AG10803 (cell line): Measurements from ENCODE around the gene MS4A8.
"Not testable (repeated sequence)": the region's sequence is repeated elsewhere in the genome, so short reads cannot be mapped to it uniquely, and the experiment has no call there.

ENCODE experiments used
- DNase-seq: peaks from one replicate; pipeline ENCODE4 v3.0.0; 2010; ENCODE audit warnings: low read depth
- H3K4me3 ChIP-seq: 2 replicates; pipeline ENCODE4 v1.5.1; 2011; ENCODE audit warnings: mild to moderate bottlenecking, low read length, control low read depth
- TF ChIP-seq, protein P1 (sequence below): conservative IDR thresholded peaks from 2 replicates; pipeline ENCODE4 v1.5.1; 2011; ENCODE audit warnings: mild to moderate bottlenecking, low read length, control low read depth, inconsistent platforms

MS4A8 gene

DNA sequence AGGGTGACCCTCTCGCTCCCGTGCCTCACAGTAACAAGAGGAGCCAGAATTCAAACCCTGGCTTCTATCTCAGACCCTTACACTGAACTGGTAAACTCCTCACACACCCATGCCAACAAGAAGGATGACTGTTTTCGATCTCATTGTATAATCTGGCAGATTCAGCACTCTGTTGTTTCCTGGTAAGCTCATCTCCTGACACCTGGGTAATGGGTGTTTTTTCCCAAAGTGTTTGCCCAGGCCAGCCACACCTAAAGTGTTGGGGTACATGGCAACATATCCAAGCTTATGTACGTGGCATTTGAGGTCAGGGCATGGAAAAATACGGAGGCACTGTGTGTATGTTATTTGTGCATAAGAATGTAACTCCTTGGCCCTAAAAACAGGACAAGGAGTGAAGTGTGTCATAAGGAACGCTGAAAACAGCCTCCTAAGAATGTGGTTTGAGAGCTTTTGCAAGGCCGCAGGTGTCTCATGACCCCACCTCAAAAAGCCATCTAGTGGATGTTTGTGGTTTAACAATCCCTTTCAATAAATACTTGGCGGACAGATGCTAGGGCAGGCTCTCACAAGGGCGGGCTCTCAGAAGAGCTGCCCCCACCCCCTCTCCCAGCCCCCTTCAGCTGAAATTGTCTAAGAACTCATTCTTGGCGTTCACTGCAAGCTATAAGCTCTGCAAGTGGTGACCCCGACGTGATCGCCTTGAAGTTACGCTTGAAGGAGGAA is 57.1 kb downstream of the MS4A8 start, which contains the start of gene MS4A15:
Gene MS4A15 (plus strand): TSS at position 561 of the 726 bp plus-strand sequence. CDS start 6,867 bp downstream, outside the sequence.
- TF ChIP-seq, protein P1, sequence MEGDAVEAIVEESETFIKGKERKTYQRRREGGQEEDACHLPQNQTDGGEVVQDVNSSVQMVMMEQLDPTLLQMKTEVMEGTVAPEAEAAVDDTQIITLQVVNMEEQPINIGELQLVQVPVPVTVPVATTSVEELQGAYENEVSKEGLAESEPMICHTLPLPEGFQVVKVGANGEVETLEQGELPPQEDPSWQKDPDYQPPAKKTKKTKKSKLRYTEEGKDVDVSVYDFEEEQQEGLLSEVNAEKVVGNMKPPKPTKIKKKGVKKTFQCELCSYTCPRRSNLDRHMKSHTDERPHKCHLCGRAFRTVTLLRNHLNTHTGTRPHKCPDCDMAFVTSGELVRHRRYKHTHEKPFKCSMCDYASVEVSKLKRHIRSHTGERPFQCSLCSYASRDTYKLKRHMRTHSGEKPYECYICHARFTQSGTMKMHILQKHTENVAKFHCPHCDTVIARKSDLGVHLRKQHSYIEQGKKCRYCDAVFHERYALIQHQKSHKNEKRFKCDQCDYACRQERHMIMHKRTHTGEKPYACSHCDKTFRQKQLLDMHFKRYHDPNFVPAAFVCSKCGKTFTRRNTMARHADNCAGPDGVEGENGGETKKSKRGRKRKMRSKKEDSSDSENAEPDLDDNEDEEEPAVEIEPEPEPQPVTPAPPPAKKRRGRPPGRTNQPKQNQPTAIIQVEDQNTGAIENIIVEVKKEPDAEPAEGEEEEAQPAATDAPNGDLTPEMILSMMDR = peak; percentile 10; the same call in 1 of the 2 replicates
- DNase-seq = peak; percentile 3
- no peak within 1 kb of the TSS for H3K4me3 ChIP-seq

DNA sequence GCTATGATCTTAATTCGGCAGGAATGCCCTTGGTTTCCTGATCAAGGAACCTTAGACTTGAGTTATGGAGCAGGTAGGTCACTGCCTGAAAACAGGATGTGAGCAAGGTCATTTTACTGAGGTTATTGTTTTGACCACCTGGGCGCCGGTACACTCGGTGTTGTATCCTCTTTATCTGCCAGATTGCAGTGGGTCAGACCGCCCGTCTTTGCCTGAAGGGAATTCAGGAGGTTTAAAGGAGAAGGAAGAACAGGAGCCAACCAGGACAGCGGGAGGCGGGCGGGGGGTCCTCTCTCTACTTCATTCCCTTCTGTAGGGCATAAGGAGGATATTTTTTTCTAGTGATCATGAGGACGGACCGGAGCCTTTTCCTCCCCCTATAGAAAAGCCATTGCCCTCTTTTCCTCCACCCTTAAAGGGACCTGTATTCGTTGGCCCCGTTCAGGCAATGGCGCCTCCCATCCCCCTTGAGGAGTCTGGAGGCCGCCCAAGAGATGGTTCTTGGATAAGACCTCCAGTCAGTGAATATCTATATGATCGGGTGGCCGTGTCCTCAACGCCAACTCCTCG is 57.9 kb downstream of the MS4A8 start:
- H3K4me3 ChIP-seq = no peak overlapping the region
- TF ChIP-seq, protein P1 = no peak
- no peak for DNase-seq

DNA sequence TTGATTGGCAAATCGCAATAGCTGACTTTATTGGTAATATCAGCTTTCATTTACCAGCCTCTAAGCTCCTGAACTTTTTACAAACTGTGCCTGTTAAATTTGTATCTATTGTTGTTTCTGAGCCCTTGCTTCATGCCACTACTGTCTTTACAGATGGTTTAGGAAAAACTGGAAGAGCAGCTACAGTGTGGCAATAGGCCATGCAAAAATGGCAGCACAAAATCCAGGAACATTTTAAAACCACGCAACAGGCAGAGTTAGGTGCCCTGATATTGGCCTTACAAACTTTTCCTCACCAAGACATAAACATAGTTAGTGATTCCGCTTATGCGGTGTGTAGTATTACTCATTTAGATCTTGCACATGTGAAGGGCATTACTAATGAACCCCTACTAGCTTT is 59.3 kb downstream of the MS4A8 start:
- not testable (repeated sequence) for H3K4me3 ChIP-seq, DNase-seq

DNA sequence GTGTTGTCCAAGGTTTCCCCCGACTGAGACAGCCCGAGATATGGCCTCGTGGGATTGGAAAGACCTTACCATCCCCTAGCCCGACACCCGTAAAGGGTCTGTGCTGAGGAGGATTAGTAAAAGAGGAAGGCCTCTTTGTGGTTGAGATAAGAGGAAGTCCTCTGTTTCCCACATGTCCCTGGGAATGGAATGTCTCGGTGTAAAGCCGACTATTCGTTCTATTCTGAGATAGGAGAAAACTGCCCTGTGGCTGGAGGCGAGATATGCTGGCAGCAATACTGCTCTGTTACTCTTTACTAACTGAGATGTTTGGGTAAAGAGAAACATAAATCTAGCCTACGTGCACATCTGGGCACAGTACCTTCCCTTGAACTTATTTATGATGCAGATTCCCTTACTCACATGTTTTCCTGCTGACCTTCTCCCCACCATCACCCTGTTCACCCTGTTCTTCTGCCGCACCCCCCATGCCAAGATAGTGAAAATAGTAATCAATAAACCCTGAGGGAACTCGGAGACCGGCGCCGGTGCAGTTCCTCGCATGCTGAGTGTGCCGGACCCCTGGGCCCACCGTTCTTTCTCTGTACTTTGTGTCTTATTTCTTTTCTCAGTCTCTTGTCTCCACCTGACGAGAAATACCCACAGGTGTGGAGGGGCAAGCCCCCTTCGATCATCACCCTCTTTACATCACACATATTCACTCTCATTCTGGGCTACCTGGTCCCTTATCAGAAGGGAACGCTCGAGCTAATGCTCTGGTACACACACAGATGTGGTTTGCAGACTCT is 60.2 kb downstream of the MS4A8 start:
- not testable (repeated sequence) for H3K4me3 ChIP-seq, DNase-seq

DNA sequence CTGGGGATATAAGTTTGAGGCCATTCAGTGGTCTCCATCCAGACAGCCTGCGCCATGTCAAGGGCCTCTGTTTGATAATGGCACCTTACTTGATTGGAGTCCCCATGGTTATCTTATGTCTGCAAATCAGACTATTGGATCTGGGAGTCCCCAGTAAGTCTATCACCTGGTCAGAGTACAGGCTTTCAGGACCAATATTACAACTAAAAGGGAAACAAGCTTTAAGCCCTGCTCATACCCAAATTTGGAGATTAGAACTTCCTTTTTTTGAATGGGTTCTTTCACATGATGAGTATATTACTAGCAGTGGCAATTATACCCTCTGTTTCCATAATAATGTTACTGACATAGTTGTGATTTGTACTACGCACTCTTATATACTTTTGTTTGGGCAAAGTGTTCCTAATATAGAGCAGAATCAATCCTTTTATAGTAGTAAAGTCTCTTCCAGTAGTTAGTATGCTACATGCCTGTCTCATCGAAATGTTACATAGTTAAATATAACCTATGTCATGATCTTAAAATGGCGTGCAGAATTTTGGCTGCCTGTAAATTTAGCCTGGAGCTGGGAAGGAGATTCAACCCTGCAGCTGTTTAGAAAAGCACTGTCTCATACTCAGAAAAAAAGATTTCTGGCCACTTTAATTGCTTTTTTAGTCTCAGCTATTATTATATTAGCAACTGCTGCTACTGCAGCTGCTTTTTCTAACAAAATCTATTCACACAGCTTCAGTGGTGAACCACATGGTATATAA is 62.2 kb downstream of the MS4A8 start:
- no peak for DNase-seq
- TF ChIP-seq, protein P1 = no peak
- H3K4me3 ChIP-seq = no peak overlapping the region

DNA sequence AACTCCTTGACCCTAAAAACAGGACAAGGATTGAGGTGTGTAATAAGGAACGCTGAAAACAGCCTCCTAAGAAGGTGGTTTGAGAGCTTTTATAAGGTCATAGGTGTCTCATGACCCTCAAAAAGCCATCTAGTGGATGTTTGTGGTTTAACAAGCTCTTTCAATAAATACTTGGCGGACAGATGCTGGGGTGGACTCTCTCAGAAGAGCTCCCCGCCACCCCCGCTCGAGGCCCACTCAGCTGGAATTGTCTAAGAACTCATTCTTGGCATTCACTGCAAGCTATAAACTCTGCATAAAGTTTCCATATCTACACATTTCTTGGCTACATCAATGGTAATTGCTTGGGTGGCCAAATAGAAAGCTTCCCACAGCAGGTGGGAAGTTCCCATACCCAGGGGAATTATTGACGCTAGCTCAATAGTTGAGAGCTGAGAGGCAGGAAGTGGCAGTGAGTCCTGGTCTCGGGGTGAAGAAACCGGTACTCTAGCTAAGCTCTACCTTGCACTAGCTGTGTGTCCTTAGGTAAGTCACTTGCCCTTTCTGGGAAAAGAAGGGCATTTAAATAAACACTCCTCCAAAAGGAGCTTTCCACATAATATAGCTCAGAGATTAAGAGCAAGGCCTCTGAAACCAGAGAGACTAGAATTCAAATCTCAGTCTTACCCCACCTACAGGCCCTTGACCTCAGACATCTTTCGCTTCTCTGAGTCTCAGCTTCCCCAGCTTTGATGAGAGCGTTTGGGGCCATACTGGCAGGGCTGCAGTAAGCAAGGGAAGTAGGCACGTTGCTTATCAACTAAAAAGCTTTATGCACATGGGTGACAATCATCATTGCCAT is 63.7 kb downstream of the MS4A8 start:
- TF ChIP-seq, protein P1 = peak; percentile 20
- DNase-seq = no peak
- no peak overlapping the region for H3K4me3 ChIP-seq

DNA sequence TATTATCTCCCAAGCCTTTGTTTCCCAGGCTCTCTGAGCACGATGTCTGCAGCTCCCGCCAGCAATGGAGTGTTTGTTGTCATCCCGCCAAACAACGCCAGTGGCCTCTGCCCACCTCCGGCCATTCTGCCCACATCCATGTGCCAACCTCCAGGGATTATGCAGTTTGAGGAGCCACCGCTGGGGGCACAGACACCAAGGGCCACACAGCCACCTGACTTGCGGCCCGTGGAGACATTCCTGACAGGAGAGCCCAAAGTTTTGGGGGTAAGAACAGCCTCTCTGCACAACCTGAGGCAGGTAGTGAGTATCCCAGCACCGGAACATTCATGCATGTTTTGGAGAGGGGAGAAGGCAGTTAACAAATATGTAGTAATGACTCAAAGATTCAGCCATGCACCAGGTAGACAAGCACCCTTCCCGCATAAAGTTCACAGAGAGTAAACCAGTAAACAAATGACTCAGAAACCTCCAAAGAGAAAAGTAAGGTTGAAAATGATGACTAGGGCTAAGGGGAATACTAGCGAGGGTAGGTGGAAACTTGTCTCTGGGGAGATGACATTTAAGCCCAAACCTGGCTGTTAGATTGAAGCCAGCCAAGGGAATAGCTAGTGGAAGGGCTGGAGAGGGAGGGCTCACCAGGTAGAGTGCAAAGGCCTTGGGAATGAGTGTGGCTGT is 64.4 kb downstream of the MS4A8 start:
- TF ChIP-seq, protein P1 = no peak
- H3K4me3 ChIP-seq = no peak overlapping the region
- no peak for DNase-seq
